Measurements from ENCODE around the gene DGCR2.
"Not testable (repeated sequence)": the region's sequence is repeated elsewhere in the genome, so short reads cannot be mapped to it uniquely, and the experiment has no call there.

The DGCR2 gene

GRCh38 chr22:19040391-19040861 lies 81.8 kb downstream of the DGCR2 start:
- Histone ChIP-seq H3K27ac (ENCODE audit: low read length) (no peak overlapping the region), H3K4me1 (ENCODE audit: control insufficient read depth, low read depth, low read length) (no peaks in the 10 kb centered on the region), H3K9me3 (ENCODE audit: control insufficient read depth, low read depth, low read length) (no peaks in the 10 kb centered on the region), H3K27me3 (ENCODE audit: control insufficient read depth, insufficient read depth, low read length) (no peaks in the 10 kb centered on the region), H3K4me3 (ENCODE audit: low read length) (no peak overlapping the region), H3K36me3 (ENCODE audit: control insufficient read depth, low read depth, low read length) (peaks cover 29% of the 10 kb centered on the region), H3K9ac (ENCODE audit: low read length) (no peak overlapping the region)

- Histone ChIP-seq H3K36me3 (ENCODE audit: control insufficient read depth, low read depth, low read length) (peaks cover 23% of the 10 kb centered on the region), H3K4me1 (ENCODE audit: control insufficient read depth, low read depth, low read length) (no peaks in the 10 kb centered on the region), H3K27ac (ENCODE audit: low read length) (no peak overlapping the region), H3K9me3 (ENCODE audit: control insufficient read depth, low read depth, low read length) (no peaks in the 10 kb centered on the region), H3K9ac (ENCODE audit: low read length) (no peak overlapping the region), H3K27me3 (ENCODE audit: control insufficient read depth, insufficient read depth, low read length) (no peaks in the 10 kb centered on the region), H3K4me3 (ENCODE audit: low read length) (no peak overlapping the region)
Observed at GRCh38 chr22:19039796-19040280, 82.4 kb downstream of the DGCR2 start.

GRCh38 chr22:19039448-19039780 lies 82.8 kb downstream of the DGCR2 start:
- Histone ChIP-seq H3K27me3 (ENCODE audit: control insufficient read depth, insufficient read depth, low read length) (no peaks in the 10 kb centered on the region), H3K4me1 (ENCODE audit: control insufficient read depth, low read depth, low read length) (no peaks in the 10 kb centered on the region), H3K36me3 (ENCODE audit: control insufficient read depth, low read depth, low read length) (peaks cover 19% of the 10 kb centered on the region), H3K9me3 (ENCODE audit: control insufficient read depth, low read depth, low read length) (no peaks in the 10 kb centered on the region), H3K9ac (ENCODE audit: low read length) (no peak overlapping the region), H3K4me3 (ENCODE audit: low read length) (no peak overlapping the region), H3K27ac (ENCODE audit: low read length) (no peak overlapping the region)

- Histone ChIP-seq H3K27ac (ENCODE audit: low read length) (no peak overlapping the region), H3K4me3 (ENCODE audit: low read length) (no peak overlapping the region), H3K36me3 (ENCODE audit: control insufficient read depth, low read depth, low read length) (peaks cover 17% of the 10 kb centered on the region), H3K27me3 (ENCODE audit: control insufficient read depth, insufficient read depth, low read length) (no peaks in the 10 kb centered on the region), H3K9me3 (ENCODE audit: control insufficient read depth, low read depth, low read length) (no peaks in the 10 kb centered on the region), H3K9ac (ENCODE audit: low read length) (no peak overlapping the region), H3K4me1 (ENCODE audit: control insufficient read depth, low read depth, low read length) (no peaks in the 10 kb centered on the region)
Observed at GRCh38 chr22:19038728-19039447, 83.3 kb downstream of the DGCR2 start.

- H3K27ac ChIP-seq (ENCODE audit: low read length), result no peak overlapping the region
- no peaks in the 10 kb centered on the region for H3K27me3 ChIP-seq (ENCODE audit: control insufficient read depth, insufficient read depth, low read length)
- H3K9me3 ChIP-seq (ENCODE audit: control insufficient read depth, low read depth, low read length), result no peaks in the 10 kb centered on the region
- H3K4me1 ChIP-seq (ENCODE audit: control insufficient read depth, low read depth, low read length), result no peaks in the 10 kb centered on the region
- H3K36me3 ChIP-seq (ENCODE audit: control insufficient read depth, low read depth, low read length), result peaks cover 17% of the 10 kb centered on the region
- H3K4me3 ChIP-seq (ENCODE audit: low read length), result no peak overlapping the region
- H3K9ac ChIP-seq (ENCODE audit: low read length), result no peak overlapping the region
Observed at GRCh38 chr22:19038164-19038546, 84.1 kb downstream of the DGCR2 start.

- no peak overlapping the region for H3K27ac ChIP-seq (ENCODE audit: low read length)
- no peaks in the 10 kb centered on the region for H3K4me1 ChIP-seq (ENCODE audit: control insufficient read depth, low read depth, low read length)
- H3K4me3 ChIP-seq (ENCODE audit: low read length), result no peak overlapping the region
- no peak overlapping the region for H3K9ac ChIP-seq (ENCODE audit: low read length)
- H3K27me3 ChIP-seq (ENCODE audit: control insufficient read depth, insufficient read depth, low read length), result no peaks in the 10 kb centered on the region
- no peaks in the 10 kb centered on the region for H3K9me3 ChIP-seq (ENCODE audit: control insufficient read depth, low read depth, low read length)
- H3K36me3 ChIP-seq (ENCODE audit: control insufficient read depth, low read depth, low read length), result peaks cover 13% of the 10 kb centered on the region
Observed at GRCh38 chr22:19037282-19038163, 84.7 kb downstream of the DGCR2 start.

- Histone ChIP-seq H3K36me3 (ENCODE audit: control insufficient read depth, low read depth, low read length) (peaks cover 11% of the 10 kb centered on the region), H3K27ac (ENCODE audit: low read length) (no peak overlapping the region), H3K4me3 (ENCODE audit: low read length) (no peak overlapping the region), H3K4me1 (ENCODE audit: control insufficient read depth, low read depth, low read length) (no peaks in the 10 kb centered on the region), H3K9ac (ENCODE audit: low read length) (no peak overlapping the region), H3K27me3 (ENCODE audit: control insufficient read depth, insufficient read depth, low read length) (no peaks in the 10 kb centered on the region), H3K9me3 (ENCODE audit: control insufficient read depth, low read depth, low read length) (no peaks in the 10 kb centered on the region)
Observed at GRCh38 chr22:19036523-19037273, 85.5 kb downstream of the DGCR2 start.

- H3K9ac ChIP-seq (ENCODE audit: low read length), result no peak overlapping the region
- no peak overlapping the region for H3K27ac ChIP-seq (ENCODE audit: low read length)
- H3K9me3 ChIP-seq (ENCODE audit: control insufficient read depth, low read depth, low read length), result no peaks in the 10 kb centered on the region
- peaks cover 7% of the 10 kb centered on the region for H3K36me3 ChIP-seq (ENCODE audit: control insufficient read depth, low read depth, low read length)
- peaks cover 3% of the 10 kb centered on the region for H3K27me3 ChIP-seq (ENCODE audit: control insufficient read depth, insufficient read depth, low read length)
- H3K4me1 ChIP-seq (ENCODE audit: control insufficient read depth, low read depth, low read length), result no peaks in the 10 kb centered on the region
- no peak overlapping the region for H3K4me3 ChIP-seq (ENCODE audit: low read length)
Observed at GRCh38 chr22:19036229-19036522, 86.0 kb downstream of the DGCR2 start.

- no peaks in the 10 kb centered on the region for H3K9me3 ChIP-seq (ENCODE audit: control insufficient read depth, low read depth, low read length)
- H3K36me3 ChIP-seq (ENCODE audit: control insufficient read depth, low read depth, low read length), result peaks cover 3% of the 10 kb centered on the region
- H3K27me3 ChIP-seq (ENCODE audit: control insufficient read depth, insufficient read depth, low read length), result peaks cover 9% of the 10 kb centered on the region
- no peak overlapping the region for H3K27ac ChIP-seq (ENCODE audit: low read length)
- no peaks in the 10 kb centered on the region for H3K4me1 ChIP-seq (ENCODE audit: control insufficient read depth, low read depth, low read length)
- no peak overlapping the region for H3K4me3 ChIP-seq (ENCODE audit: low read length)
- H3K9ac ChIP-seq (ENCODE audit: low read length), result no peak overlapping the region
Observed at GRCh38 chr22:19035474-19036228, 86.6 kb downstream of the DGCR2 start.

- not testable (repeated sequence) for H3K9ac ChIP-seq (ENCODE audit: low read length); H3K27ac ChIP-seq (ENCODE audit: low read length); H3K36me3 ChIP-seq (ENCODE audit: control insufficient read depth, low read depth, low read length); H3K4me3 ChIP-seq (ENCODE audit: low read length); H3K4me1 ChIP-seq (ENCODE audit: control insufficient read depth, low read depth, low read length); H3K9me3 ChIP-seq (ENCODE audit: control insufficient read depth, low read depth, low read length)
- peaks cover 14% of the 10 kb centered on the region for H3K27me3 ChIP-seq (ENCODE audit: control insufficient read depth, insufficient read depth, low read length)
Observed at GRCh38 chr22:19035126-19035473, 87.1 kb downstream of the DGCR2 start.

GRCh38 chr22:19034724-19035120 lies 87.5 kb downstream of the DGCR2 start:
- H3K4me1 ChIP-seq (ENCODE audit: control insufficient read depth, low read depth, low read length); H3K4me3 ChIP-seq (ENCODE audit: low read length); H3K9ac ChIP-seq (ENCODE audit: low read length); H3K9me3 ChIP-seq (ENCODE audit: control insufficient read depth, low read depth, low read length); H3K36me3 ChIP-seq (ENCODE audit: control insufficient read depth, low read depth, low read length); H3K27ac ChIP-seq (ENCODE audit: low read length): not testable (repeated sequence)
- peaks cover 16% of the 10 kb centered on the region for H3K27me3 ChIP-seq (ENCODE audit: control insufficient read depth, insufficient read depth, low read length)
